Fibroblast of lung (primary cell): ENCODE measurements around the gene NINL. TPM values are rescaled to one million over a fixed set of nuclear protein-coding genes. Genes with fewer than 3 reads are reported as not detected.

Experiments used
- DNase-seq, 2 donors: peaks; one replicate each; pipeline versions ENCODE4 v3.0.0 to v3.0.0-alpha.2; 2010; ENCODE audit warnings: low read depth in 2 of 2
- H2AFZ ChIP-seq: 2 replicates; pipeline ENCODE4 v1.5.1; 2012; ENCODE audit warnings: low read length, control low read depth, inconsistent platforms
- H3K27ac ChIP-seq: 2 replicates; pipeline ENCODE4 v1.5.1; 2011; ENCODE audit warnings: low read length, control low read depth; ENCODE audit not compliant: insufficient read depth
- H3K27me3 ChIP-seq: 2 replicates; pipeline ENCODE4 v1.5.1; 2011; ENCODE audit warnings: mild to moderate bottlenecking, low read length; ENCODE audit not compliant: control insufficient read depth, insufficient read depth
- H3K36me3 ChIP-seq: 2 replicates; pipeline ENCODE4 v1.5.1; 2011; ENCODE audit warnings: low read length; ENCODE audit not compliant: control insufficient read depth, insufficient read depth
- H3K4me1 ChIP-seq: 2 replicates; pipeline ENCODE4 v1.5.1; 2011; ENCODE audit warnings: low read length; ENCODE audit not compliant: control insufficient read depth, insufficient read depth; ENCODE audit errors: extremely low read depth
- H3K4me2 ChIP-seq: 2 replicates; pipeline ENCODE4 v1.5.1; 2011; ENCODE audit warnings: low read length, control low read depth; ENCODE audit not compliant: insufficient read depth; ENCODE audit errors: extremely low read depth
- H3K4me3 ChIP-seq, 4 experiments: fragments of 200-600 bp in 1 of 4; sonication (generic) in 1 of 4; replicated peaks in 1 of 4; 2 replicates each; pipeline ENCODE4 v1.5.1; 2011 to 2016; ENCODE audit warnings: low read length in 4 of 4, low read depth in 3 of 4, mild to moderate bottlenecking in 3 of 4, control low read depth in 2 of 4, inconsistent platforms in 1 of 4, mixed read lengths in 1 of 4; ENCODE audit not compliant: insufficient read depth in 1 of 4; ENCODE audit errors: control extremely low read depth in 1 of 4
- H3K79me2 ChIP-seq: 2 replicates; pipeline ENCODE4 v1.5.1; 2012; ENCODE audit warnings: mild to moderate bottlenecking, low read length, inconsistent platforms; ENCODE audit not compliant: control insufficient read depth, insufficient read depth
- H3K9ac ChIP-seq: 2 replicates; pipeline ENCODE4 v1.5.1; 2011; ENCODE audit warnings: mild to moderate bottlenecking, low read length, control low read depth; ENCODE audit not compliant: insufficient read depth
- H3K9me3 ChIP-seq: 2 replicates; pipeline ENCODE4 v1.5.1; 2012; ENCODE audit warnings: low read depth, low read length; ENCODE audit not compliant: control insufficient read depth, insufficient read depth
- H4K20me1 ChIP-seq: 2 replicates; pipeline ENCODE4 v1.5.1; 2011; ENCODE audit warnings: low read length; ENCODE audit not compliant: control insufficient read depth, insufficient read depth; ENCODE audit errors: extremely low read depth
- CTCF ChIP-seq, 2 donors: IDR thresholded peaks in 1 of 2; conservative IDR thresholded peaks in 1 of 2; 1 replicate in 1 of 2; 2 replicates in 1 of 2; pipeline ENCODE4 v1.5.1; 2011 to 2012; ENCODE audit warnings: low read length in 2 of 2, control low read depth in 1 of 2, inconsistent platforms in 1 of 2, low read depth in 1 of 2, mild to moderate bottlenecking in 1 of 2
- EZH2 ChIP-seq: IDR thresholded peaks from 2 replicates; pipeline ENCODE4 v1.5.1; 2012; ENCODE audit warnings: low read length, control low read depth, mild to moderate bottlenecking; ENCODE audit errors: missing control alignments
- polyA plus RNA-seq, 2 donors: library from polyadenylated mRNA; depleted of rRNA in 1 of 2; stranded (reverse) in 1 of 2; unstranded in 1 of 2; fragments of >200 nt; gene quantifications; 2 replicates each; pipeline ENCODE4 v1.2.1, GENCODE V29; 2011 to 2012; ENCODE audit warnings: missing spikeins in 1 of 2
- total RNA-seq: library from RNA; depleted of rRNA; stranded (reverse); fragments of >200 nt; gene quantifications from 2 replicates; pipeline ENCODE4 v1.2.1, GENCODE V29; 2014

Gene NINL
- total and polyA plus RNA-seq, 2 donors (not counting 1 experiment from before 2014, with no cell fraction given), result 4.4 to 16.3 TPM

- no peaks in the 10 kb centered on the region for H4K20me1 ChIP-seq
- H3K9me3 ChIP-seq, result no peaks in the 10 kb centered on the region
- TF ChIP-seq EZH2 (no peak), CTCF (conservative IDR thresholded peaks at IDR 0.05 in 1 of 2, IDR thresholded peaks at IDR 0.05 in 1 of 2; ENCODE audit: low read depth in 1 of 2, low read length in 2 of 2) (no peak)
- no peak overlapping the region for H3K27ac ChIP-seq
- no peaks in the 10 kb centered on the region for H3K36me3 ChIP-seq
- H3K27me3 ChIP-seq, result no peaks in the 10 kb centered on the region
- H3K79me2 ChIP-seq, result no peaks in the 10 kb centered on the region
- no peak for DNase-seq
- H3K4me3 ChIP-seq, result no peak overlapping the region
- no peak overlapping the region for H2AFZ ChIP-seq
- H3K4me2 ChIP-seq, result no peak overlapping the region
- no peak overlapping the region for H3K9ac ChIP-seq
- no peaks in the 10 kb centered on the region for H3K4me1 ChIP-seq
Measured at GRCh38 chr20:25496165-25496967, 89.0 kb downstream of the NINL start.

GRCh38 chr20:25495189-25495824 is 90.0 kb downstream of the NINL start:
- Histone ChIP-seq H3K4me2 (no peak overlapping the region), H3K27ac (no peak overlapping the region), H2AFZ (no peak overlapping the region), H3K27me3 (no peaks in the 10 kb centered on the region), H3K36me3 (no peaks in the 10 kb centered on the region), H3K4me3 (no peak overlapping the region), H4K20me1 (no peaks in the 10 kb centered on the region), H3K9ac (no peak overlapping the region), H3K4me1 (no peaks in the 10 kb centered on the region), H3K9me3 (no peaks in the 10 kb centered on the region), H3K79me2 (no peaks in the 10 kb centered on the region)
- DNase-seq, result no peak
- TF ChIP-seq EZH2, result no peak
- TF ChIP-seq CTCF (conservative IDR thresholded peaks at IDR 0.05 in 1 of 2, IDR thresholded peaks at IDR 0.05 in 1 of 2; ENCODE audit: low read depth in 1 of 2, low read length in 2 of 2), result no peak

GRCh38 chr20:25494506-25495188 is 90.7 kb downstream of the NINL start:
- no peaks in the 10 kb centered on the region for H4K20me1 ChIP-seq
- H3K9me3 ChIP-seq, result no peaks in the 10 kb centered on the region
- DNase-seq, result no peak
- no peaks in the 10 kb centered on the region for H3K36me3 ChIP-seq
- H2AFZ ChIP-seq, result no peak overlapping the region
- no peak overlapping the region for H3K4me2 ChIP-seq
- no peak overlapping the region for H3K9ac ChIP-seq
- H3K79me2 ChIP-seq, result no peaks in the 10 kb centered on the region
- H3K4me1 ChIP-seq, result no peaks in the 10 kb centered on the region
- H3K27me3 ChIP-seq, result no peaks in the 10 kb centered on the region
- H3K4me3 ChIP-seq, result no peak overlapping the region
- TF ChIP-seq CTCF (conservative IDR thresholded peaks at IDR 0.05 in 1 of 2, IDR thresholded peaks at IDR 0.05 in 1 of 2; ENCODE audit: low read depth in 1 of 2, low read length in 2 of 2), result no peak
- TF ChIP-seq EZH2, result no peak
- H3K27ac ChIP-seq, result no peak overlapping the region
